ENCODE results near the gene DCD.
A peak's percentile ranks its signal among the peaks of the same experiment; 100 is the strongest.
"Not testable (repeated sequence)": the region's sequence is repeated elsewhere in the genome, so short reads cannot be mapped to it uniquely, and the experiment has no call there.

DCD gene

DNA sequence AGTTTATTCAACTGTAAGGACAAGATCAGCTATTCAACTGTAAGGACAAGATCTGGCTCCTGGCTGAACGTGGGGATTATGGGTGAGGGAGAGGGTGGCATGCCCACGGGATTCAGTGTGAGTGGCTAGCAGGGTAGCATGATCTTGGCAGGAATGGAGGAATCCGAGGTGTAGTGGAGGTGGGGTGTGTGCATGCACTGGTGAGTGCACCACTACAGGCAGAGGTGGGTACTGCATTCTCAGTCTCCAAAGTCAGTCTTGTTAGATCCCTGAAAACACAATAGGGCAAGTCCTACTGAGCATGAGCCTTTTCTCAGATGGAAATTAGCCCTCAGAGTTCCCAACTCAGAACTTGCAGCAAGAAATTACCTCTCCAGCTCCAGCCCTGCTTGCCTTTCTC is 32.2 kb upstream of the DCD start:
- Histone ChIP-seq H3K36me3 (no peaks in the 10 kb centered on the region), H4K20me1 (no peaks in the 10 kb centered on the region), H3K27me3 (no peaks in the 10 kb centered on the region), H3K9me3 (replicated peaks in 1 of 11) (0 out of 22 replicates have a peak, but pooled peaks cover 0 to 5% (median 0%) of the 10 kb centered on the region in 11 experiments), H3K4me3 (no peak overlapping the region), H3K4me1 (no peaks in the 10 kb centered on the region), H3K27ac (no peak overlapping the region), H3K4me2 (no peak overlapping the region), H3K9ac (no peak overlapping the region)
- TF ChIP-seq Cebpa-rat (IDR thresholded peaks at IDR 0.05), result no peak

GRCh38 chr12:54678131-54678530 is 30.0 kb upstream of the DCD start:
- H3K27me3 ChIP-seq, result no peaks in the 10 kb centered on the region
- H3K9me3 ChIP-seq (replicated peaks in 1 of 11), result 0 out of 22 replicates have a peak, but pooled peaks cover 0 to 5% (median 0%) of the 10 kb centered on the region in 11 experiments
- no peak overlapping the region for H3K4me2 ChIP-seq
- H3K9ac ChIP-seq, result no peak overlapping the region
- no peaks in the 10 kb centered on the region for H4K20me1 ChIP-seq
- H3K36me3 ChIP-seq, result no peaks in the 10 kb centered on the region
- no peak overlapping the region for H3K27ac ChIP-seq
- H3K4me1 ChIP-seq, result no peaks in the 10 kb centered on the region
- no peak for TF ChIP-seq Cebpa-rat (IDR thresholded peaks at IDR 0.05)
- H3K4me3 ChIP-seq, result no peak overlapping the region

- no peaks in the 10 kb centered on the region for H3K36me3 ChIP-seq
- no peaks in the 10 kb centered on the region for H3K9me3 ChIP-seq (replicated peaks in 1 of 11)
- peaks cover 0 to 5% (median 0%) of the 10 kb centered on the region in 10 experiments; a peak in 4 of 20 replicates for H3K4me1 ChIP-seq
- H3K4me3 ChIP-seq, result no peak overlapping the region
- H3K27me3 ChIP-seq, result no peaks in the 10 kb centered on the region
- no peaks in the 10 kb centered on the region for H4K20me1 ChIP-seq
- no peak for TF ChIP-seq Cebpa-rat (IDR thresholded peaks at IDR 0.05)
- no peak overlapping the region for H3K27ac ChIP-seq
- no peak overlapping the region for H3K9ac ChIP-seq
- H3K4me2 ChIP-seq, result no peak overlapping the region
These were observed 19.8 kb upstream of the DCD start for GRCh38 chr12:54667945-54668344.

DNA sequence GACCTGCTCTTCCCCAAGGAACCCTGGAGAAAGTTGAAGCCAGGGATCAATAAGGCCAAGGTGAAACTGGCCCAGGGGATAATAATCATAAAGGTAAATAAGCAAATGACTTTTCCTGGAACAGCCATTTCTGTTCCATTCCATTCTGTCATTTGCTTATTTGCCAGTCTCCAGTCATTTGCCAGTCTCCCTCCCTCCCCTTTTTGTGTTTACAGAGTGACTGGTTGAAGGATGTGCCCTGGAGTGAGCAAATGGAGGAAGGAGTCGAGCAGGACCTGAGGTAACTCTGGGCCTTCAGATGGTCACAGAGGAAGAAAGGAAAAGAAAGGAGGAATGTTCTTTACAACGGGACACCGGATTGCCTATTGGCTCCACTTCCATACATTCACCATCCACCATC is 17.8 kb upstream of the DCD start:
- H3K4me3 ChIP-seq, result no peak overlapping the region
- no peak overlapping the region for H3K27ac ChIP-seq
- no peaks in the 10 kb centered on the region for H3K36me3 ChIP-seq
- H3K4me2 ChIP-seq, result peak overlapping the region in 2 of 11 experiments; percentile 20 to 32; a peak in 2 of 22 replicates
- H3K27me3 ChIP-seq, result no peaks in the 10 kb centered on the region
- H4K20me1 ChIP-seq, result no peaks in the 10 kb centered on the region
- peaks cover 0 to 5% (median 0%) of the 10 kb centered on the region in 10 experiments; a peak in 4 of 20 replicates for H3K4me1 ChIP-seq
- no peak for TF ChIP-seq Cebpa-rat (IDR thresholded peaks at IDR 0.05)
- H3K9me3 ChIP-seq (replicated peaks in 1 of 11), result no peaks in the 10 kb centered on the region
- H3K9ac ChIP-seq, result no peak overlapping the region

DNA sequence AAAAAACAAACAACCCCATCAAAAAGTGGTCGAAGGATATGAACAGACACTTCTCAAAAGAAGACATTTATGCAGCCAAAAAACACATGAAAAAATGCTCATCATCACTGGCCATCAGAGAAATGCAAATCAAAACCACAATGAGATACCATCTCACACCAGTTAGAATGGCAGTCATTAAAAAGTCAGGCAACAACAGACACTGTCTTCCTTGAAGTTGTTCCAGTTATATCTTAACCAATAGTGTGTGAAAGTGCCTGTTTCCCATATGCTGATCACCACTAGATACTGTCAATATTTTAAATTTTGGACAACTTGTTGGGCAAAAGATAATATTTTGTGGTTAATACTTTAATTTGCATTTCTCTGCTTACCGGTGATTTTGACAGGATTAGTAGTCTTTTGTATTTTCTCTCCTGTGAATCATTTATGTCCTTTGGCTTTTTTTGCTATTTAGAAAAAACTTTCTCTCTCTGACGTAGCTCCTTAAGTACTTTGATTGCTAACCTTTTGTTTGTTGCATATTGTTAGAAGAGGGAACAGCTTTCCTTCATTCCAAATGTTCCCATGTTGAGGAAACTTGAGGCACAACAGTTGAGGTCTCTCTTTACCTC is 17.0 kb upstream of the DCD start:
- not testable (repeated sequence) for H3K27me3 ChIP-seq; H3K4me3 ChIP-seq; H3K9me3 ChIP-seq (replicated peaks in 1 of 11); H3K9ac ChIP-seq; H4K20me1 ChIP-seq; H3K36me3 ChIP-seq; H3K4me1 ChIP-seq; H3K27ac ChIP-seq
- peak overlapping the region in 3 of 11 experiments; percentile 20 to 32 (median 29); a peak in 5 of 22 replicates for H3K4me2 ChIP-seq

GRCh38 chr12:54663603-54664002 is 15.4 kb upstream of the DCD start:
- no peaks in the 10 kb centered on the region for H4K20me1 ChIP-seq
- H3K27ac ChIP-seq, result no peak overlapping the region
- no peaks in the 10 kb centered on the region for H3K27me3 ChIP-seq
- peaks cover 0 to 1% (median 0%) of the 10 kb centered on the region in 11 experiments; a peak in 2 of 22 replicates for H3K9me3 ChIP-seq (replicated peaks in 1 of 11)
- TF ChIP-seq Cebpa-rat (IDR thresholded peaks at IDR 0.05), result no peak
- no peak overlapping the region for H3K9ac ChIP-seq
- peaks cover 0 to 5% (median 0%) of the 10 kb centered on the region in 10 experiments; a peak in 4 of 20 replicates for H3K4me1 ChIP-seq
- H3K4me2 ChIP-seq, result no peak overlapping the region
- no peaks in the 10 kb centered on the region for H3K36me3 ChIP-seq
- no peak overlapping the region for H3K4me3 ChIP-seq

DNA sequence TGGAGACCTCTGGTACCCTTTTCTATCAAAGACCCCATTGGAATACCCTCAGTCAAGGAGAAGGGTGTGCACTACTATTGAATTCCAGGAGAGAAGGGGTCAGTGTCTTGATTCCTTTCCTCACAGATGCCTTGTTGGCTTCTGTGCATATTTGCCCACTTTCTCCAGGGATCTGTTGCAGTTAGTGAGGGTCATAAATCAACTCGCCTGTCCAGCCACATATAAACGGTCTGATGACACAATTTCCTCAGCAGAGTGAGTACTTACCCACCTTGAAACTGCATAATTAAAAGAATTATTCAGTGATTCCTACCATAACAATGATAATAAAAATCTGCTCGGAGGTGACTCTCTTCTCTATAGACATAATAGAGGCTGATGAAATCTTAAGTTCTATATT is 13.9 kb upstream of the DCD start:
- Histone ChIP-seq H3K27ac (no peak overlapping the region), H3K9me3 (replicated peaks in 1 of 11) (peaks cover 0 to 10% (median 0%) of the 10 kb centered on the region in 11 experiments; a peak in 5 of 22 replicates), H3K4me2 (no peak overlapping the region), H3K9ac (no peak overlapping the region), H3K4me3 (no peak overlapping the region), H4K20me1 (no peaks in the 10 kb centered on the region), H3K27me3 (no peaks in the 10 kb centered on the region), H3K4me1 (peaks cover 0 to 5% (median 0%) of the 10 kb centered on the region in 10 experiments; a peak in 4 of 20 replicates), H3K36me3 (no peaks in the 10 kb centered on the region)
- no peak for TF ChIP-seq Cebpa-rat (IDR thresholded peaks at IDR 0.05)

- TF ChIP-seq Cebpa-rat (IDR thresholded peaks at IDR 0.05), result no peak
These were observed 12.9 kb upstream of the DCD start for GRCh38 chr12:54661048-54661447.

GRCh38 chr12:54660320-54660962 is 12.3 kb upstream of the DCD start:
- Histone ChIP-seq H3K36me3 (no peaks in the 10 kb centered on the region), H3K27me3 (no peaks in the 10 kb centered on the region), H3K27ac (no peak overlapping the region), H3K9me3 (replicated peaks in 1 of 11) (peaks cover 0 to 10% (median 0%) of the 10 kb centered on the region in 11 experiments; a peak in 5 of 22 replicates), H3K4me2 (no peak overlapping the region), H3K9ac (no peak overlapping the region), H3K4me1 (peaks cover 0 to 3% (median 0%) of the 10 kb centered on the region in 10 experiments; a peak in 4 of 20 replicates), H3K4me3 (no peak overlapping the region), H4K20me1 (no peaks in the 10 kb centered on the region)
- no peak for TF ChIP-seq Cebpa-rat (IDR thresholded peaks at IDR 0.05)

More at GRCh38 chr12:54661048-54661447, 12.9 kb upstream of the DCD start:
- Histone ChIP-seq H3K4me3 (no peak overlapping the region), H3K4me2 (no peak overlapping the region), H4K20me1 (no peaks in the 10 kb centered on the region), H3K27me3 (no peaks in the 10 kb centered on the region), H3K9ac (no peak overlapping the region), H3K27ac (no peak overlapping the region), H3K36me3 (no peaks in the 10 kb centered on the region), H3K4me1 (peaks cover 0 to 5% (median 0%) of the 10 kb centered on the region in 10 experiments; a peak in 4 of 20 replicates), H3K9me3 (replicated peaks in 1 of 11) (peaks cover 0 to 10% (median 0%) of the 10 kb centered on the region in 11 experiments; a peak in 5 of 22 replicates)
